ENCODE data around the gene NET1.
"Not testable (repeated sequence)": the region's sequence is repeated elsewhere in the genome, so short reads cannot be mapped to it uniquely, and the experiment has no call there.

NET1 gene

DNA sequence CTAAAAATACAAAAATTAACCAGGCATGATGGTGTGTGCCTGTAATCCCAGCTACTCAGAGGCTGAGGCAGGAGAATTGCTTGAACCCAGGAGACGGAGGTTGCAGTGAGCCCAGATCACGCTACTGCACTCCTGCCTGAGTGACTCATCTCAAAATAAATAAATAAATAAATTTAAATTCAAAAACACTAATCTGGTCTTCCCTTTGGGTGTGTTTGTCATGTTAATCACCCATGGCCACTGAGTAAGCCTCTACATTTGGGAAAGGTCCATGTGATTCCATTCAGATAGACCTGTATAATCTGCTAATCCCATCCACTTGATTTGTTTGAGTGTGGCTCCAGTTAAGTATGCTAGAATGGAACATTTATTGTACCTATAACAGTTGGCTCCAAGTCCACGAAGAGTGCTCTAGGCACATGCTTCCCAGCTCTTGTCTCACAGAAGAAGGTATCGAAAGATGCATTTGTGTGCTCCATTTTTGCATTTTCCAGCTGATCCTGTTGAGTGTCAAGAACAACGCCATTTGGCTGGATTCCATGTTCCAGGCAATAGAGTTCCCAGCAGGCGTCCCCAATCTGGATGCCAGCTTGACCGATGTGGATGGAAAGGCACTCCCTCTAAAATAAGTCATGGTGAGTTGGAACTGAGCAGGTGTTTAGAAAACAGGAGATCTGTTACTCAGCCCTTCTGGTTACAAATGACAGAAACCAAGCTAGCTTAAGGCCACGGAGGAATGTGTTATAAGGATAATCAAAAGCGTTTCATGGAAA lies 11.7 kb upstream of the NET1 start:
- H3K4me3 ChIP-seq (ENCODE audit: low read depth, low read length): no peak overlapping the region
- TF ChIP-seq, protein P1, sequence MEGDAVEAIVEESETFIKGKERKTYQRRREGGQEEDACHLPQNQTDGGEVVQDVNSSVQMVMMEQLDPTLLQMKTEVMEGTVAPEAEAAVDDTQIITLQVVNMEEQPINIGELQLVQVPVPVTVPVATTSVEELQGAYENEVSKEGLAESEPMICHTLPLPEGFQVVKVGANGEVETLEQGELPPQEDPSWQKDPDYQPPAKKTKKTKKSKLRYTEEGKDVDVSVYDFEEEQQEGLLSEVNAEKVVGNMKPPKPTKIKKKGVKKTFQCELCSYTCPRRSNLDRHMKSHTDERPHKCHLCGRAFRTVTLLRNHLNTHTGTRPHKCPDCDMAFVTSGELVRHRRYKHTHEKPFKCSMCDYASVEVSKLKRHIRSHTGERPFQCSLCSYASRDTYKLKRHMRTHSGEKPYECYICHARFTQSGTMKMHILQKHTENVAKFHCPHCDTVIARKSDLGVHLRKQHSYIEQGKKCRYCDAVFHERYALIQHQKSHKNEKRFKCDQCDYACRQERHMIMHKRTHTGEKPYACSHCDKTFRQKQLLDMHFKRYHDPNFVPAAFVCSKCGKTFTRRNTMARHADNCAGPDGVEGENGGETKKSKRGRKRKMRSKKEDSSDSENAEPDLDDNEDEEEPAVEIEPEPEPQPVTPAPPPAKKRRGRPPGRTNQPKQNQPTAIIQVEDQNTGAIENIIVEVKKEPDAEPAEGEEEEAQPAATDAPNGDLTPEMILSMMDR (IDR thresholded peaks at IDR 0.05; ENCODE audit: low read depth, low read length): no peak

DNA sequence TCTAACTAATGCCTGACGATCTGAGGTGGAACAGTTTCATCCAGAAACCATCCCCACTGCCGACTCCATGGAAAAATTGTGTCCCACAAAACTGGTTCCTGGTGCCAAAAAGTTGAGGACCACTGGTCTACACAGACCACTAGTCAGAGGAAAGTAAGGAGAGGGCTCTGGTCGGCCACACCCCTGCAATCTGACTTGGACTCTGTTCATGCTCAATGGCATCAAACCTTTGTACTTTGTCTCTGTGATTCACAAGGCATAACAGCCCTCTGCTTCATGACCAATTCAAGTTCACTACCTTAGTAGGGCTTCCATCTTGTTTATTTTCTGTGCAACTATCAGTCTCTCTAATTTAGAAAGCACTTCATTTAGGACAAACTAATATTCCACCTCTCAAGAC lies 9.6 kb upstream of the NET1 start:
- TF ChIP-seq, protein P1 (IDR thresholded peaks at IDR 0.05; ENCODE audit: low read depth, low read length): no peak
- no peak overlapping the region for H3K4me3 ChIP-seq (ENCODE audit: low read depth, low read length)

DNA sequence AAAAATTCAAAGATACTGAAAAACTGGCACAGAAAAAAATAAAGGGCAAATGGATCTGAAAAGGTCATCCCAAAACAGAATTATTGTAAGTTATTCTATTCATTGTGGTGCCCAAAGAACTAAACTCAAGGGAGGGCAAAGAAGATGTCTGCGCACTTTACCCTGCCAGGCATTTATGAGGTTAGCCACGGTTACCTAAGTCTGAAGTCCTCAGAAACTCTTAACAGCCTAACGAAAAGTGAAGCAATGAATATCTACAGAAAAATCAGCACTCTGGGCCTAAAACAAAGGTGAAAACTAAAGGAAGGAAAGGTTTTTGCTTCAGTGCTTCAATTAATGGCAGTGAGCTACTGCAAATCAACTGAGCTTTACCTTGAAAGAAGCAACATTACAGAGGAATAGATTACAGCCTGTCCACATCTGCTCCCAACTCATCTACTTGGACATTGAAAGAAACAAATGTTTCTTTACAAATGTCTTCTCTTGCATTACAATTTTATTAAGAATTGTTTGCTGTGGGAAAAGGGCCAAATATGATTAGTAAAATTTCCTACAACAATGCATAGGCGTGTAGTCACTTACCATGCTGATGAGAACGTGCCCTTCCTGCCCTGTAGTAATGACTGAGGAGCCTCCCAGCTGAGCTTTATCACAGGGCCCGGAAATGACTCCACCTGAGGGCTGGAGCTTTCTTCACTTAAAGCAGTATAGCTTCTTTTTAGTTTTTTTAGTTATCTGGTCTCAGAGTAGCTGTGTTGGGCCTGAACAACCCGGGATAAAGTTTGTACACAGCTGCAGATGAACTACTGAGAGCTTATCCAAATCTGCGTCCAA lies 7.9 kb upstream of the NET1 start, which contains the start of gene TUBAL3:
Gene TUBAL3, minus strand, starts transcription at position 621 of the 834 bp plus-strand sequence. Its CDS starts 36 bp downstream, at position 585.
- H3K4me3 ChIP-seq (ENCODE audit: low read depth, low read length): no peak within 1 kb of the TSS
- TF ChIP-seq, protein P1 (IDR thresholded peaks at IDR 0.05; ENCODE audit: low read depth, low read length): no peak

DNA sequence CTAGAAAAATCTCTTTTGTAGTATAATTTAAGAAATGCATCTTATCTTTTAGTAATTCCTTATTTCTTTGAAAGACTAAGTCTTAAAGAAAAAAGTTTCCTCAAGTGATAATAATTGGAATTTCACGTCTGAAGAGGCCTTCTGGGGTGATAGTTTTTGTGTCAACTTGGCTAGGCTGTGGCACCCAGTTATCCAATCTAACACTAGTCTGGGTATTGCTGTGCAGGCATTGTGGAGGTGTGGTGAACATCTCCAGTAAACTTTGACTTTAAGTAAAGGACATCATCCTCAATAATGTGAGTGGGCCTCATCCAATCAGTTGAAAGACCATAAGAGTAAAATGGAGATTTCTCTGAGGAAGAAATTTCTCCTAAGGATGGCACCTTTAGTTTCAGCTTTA lies 5.4 kb upstream of the NET1 start:
- H3K4me3 ChIP-seq (ENCODE audit: low read depth, low read length): no peak overlapping the region
- TF ChIP-seq, protein P1 (IDR thresholded peaks at IDR 0.05; ENCODE audit: low read depth, low read length): no peak

DNA sequence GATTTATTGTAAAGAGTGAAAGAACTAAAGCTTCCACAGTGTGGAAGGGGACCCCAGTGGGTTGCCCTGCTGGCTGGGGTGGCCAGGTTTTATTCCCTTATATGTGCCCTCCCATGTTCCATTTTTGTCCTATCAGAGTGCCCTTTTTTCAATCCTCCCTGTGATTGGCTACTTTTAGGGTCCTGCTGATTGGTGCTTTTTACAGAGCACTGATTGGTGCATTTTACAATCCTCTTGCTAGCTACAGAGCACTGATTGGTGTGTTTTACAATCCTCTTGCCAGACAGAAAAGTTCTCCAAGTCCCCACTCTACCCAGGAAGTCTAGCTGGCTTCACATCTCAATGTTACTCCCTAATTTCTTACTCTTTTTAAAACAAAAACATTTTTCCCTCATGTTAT lies 1.6 kb upstream of the NET1 start:
- H3K4me3 ChIP-seq (ENCODE audit: low read depth, low read length): not testable (repeated sequence)

DNA sequence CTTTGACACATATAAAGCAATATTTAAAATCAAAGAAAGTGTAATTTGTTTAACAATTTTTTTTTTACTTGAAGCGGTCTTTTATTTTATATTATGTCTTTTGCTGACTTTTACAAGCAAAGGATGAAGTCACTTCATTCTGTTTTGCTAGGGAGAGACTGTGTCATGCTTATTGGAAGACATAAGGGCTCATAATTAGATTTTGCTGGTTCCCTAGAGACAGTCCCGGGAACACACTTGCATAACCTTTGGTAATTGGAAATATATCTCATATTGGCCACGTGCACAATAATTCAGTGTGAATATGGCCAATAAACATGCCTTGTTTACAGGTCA lies 448 bp upstream of the NET1 start:
- peak overlapping the region; percentile 71 for H3K4me3 ChIP-seq (ENCODE audit: low read depth, low read length)
- TF ChIP-seq, protein P1 (IDR thresholded peaks at IDR 0.05; ENCODE audit: low read depth, low read length): no peak

DNA sequence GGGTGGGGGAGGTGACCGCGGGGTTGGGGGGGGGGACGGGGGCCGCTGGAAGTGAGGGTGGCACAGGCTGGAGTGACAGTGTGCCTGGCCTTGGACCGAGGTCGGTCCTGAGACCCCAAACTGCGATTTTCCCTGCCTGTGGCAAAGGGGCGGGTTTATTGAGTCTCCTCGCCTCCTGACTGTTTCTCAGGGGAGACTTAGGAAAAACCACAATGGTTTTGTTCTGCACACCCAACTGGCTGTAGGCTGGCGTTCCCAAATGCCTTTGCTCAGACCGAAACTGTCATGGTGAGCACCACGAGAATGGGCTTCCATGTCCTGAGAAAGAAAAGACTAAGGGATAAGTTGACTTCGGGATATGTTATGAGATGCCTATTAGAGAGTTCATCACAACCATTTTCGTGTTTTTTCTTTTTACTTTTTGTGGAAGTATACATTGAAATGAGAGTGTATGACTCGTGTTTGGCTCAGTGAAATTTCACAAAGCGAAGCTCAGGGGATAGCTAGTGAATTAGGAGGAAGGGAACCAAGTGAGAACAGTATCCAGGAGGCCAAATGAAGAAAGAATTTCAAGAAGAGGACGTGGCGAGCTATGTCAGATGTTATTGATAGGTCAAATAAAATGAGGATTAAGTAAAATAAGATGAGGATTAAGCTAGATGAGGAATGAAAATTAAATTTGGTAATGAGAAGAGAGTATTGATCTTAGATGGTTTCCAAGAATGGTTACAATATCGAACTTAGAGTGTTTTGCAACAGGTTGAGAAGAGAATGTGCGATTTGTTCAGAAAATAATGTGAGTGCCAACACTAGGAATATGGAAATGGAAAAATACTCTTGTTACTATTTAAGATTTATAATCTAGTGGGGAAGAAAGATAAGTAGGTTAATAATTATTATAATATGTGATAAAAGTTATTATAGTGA lies 918 bp downstream of the NET1 start:
- peak overlapping the region; percentile 71 for H3K4me3 ChIP-seq (ENCODE audit: low read depth, low read length)
- TF ChIP-seq, protein P1 (IDR thresholded peaks at IDR 0.05; ENCODE audit: low read depth, low read length): no peak
